ENCODE data around the gene PRRT4. TPM values are rescaled to one million over a fixed set of nuclear protein-coding genes. Genes with fewer than 3 reads are reported as not detected.

The PRRT4 gene
- total RNA-seq (under 1 TPM; 0.52 to 0.58 TPM), polyA plus RNA-seq (under 1 TPM; 0.11 to 0.16 TPM)

DNA sequence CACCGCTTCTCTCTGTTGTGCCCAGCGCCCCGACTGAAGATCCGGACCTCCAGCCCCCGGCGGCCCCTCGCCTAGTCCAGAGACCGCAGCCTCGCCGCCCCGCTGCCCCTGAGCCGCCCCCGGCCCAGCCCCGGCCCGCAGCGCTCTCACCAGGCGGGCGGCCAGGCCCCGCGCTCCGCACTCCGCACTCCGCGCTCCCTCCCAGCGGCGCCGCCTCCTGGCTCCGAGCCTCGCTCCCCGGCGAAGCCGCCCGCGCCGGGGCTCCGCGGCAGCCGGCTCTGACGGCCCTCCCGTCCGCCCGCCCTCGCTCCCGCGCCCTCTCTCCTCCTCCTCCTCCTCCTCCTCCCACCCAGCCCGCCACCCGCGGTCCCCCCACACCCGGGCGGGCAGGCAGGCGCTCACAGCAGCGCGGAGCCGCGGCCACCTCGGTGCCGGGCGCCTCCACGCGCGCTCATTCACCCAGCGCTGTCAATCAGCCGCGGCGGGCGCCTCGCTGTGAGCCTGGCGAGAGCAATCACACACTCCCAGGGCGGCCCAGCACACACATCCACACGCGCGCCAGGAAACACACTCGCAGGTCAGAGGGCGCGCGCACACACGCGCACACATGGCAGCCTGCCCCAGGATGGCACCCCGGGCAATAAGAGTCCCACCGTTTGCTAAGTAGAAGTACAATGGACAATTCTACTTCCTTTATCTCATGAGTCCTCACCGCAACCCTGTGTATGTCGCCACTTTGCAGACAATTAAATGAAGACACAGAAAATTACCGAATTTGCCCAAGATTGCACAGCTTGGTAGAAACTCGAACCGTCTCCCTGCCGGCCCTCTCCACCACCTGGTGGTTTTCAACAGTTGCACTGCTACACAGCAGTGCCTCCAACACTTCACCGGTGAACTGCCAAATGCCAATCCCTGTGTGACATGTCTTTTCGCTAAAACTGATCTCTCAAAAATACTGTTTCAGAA is at the start of gene PRRT4:
TSS of gene PRRT4 (minus strand) at position 280 of the 969 bp plus-strand sequence.
- Mint-ChIP-seq H3K27ac (peak within 1 kb of the TSS in 6 of 7 donors; percentile 35 to 81 (median 56)), H3K36me3 (no peaks in the 10 kb centered on the region), H3K4me3 (peak within 1 kb of the TSS; percentile 78 to 93 (median 88)), H3K4me1 (peaks cover 9 to 21% (median 15%) of the 10 kb centered on the region in 4 donors), H3K27me3 (peaks cover 24 to 31% of the 10 kb centered on the region in 2 donors), H3K9me3 (no peaks in the 10 kb centered on the region)
- H3K27me3 ChIP-seq (ENCODE audit: insufficient read depth, low read length): peaks cover 13% of the 10 kb centered on the region
- no peaks in the 10 kb centered on the region for H3K36me3 ChIP-seq (ENCODE audit: insufficient read depth, low read length)
- peaks cover 14% of the 10 kb centered on the region for H3K4me1 ChIP-seq (ENCODE audit: insufficient read depth, low read length)
- peak; percentile 56 to 70 (median 65) for DNase-seq
- no peak within 1 kb of the TSS for H3K27ac ChIP-seq (ENCODE audit: low read depth, low read length)
- no peaks in the 10 kb centered on the region for H3K9me3 ChIP-seq (ENCODE audit: control insufficient read depth in 1 of 2, low read length in 2 of 2)
- intact Hi-C loops (cut with micrococcal nuclease): loop anchor here (2.0 kb wide), 1 partner anchor 19 kb away; the partner anchor contains the start of gene RBM28
- ChIA-PET POLR2A (ENCODE audit: partially characterized antibody) (interaction anchor here (0.7 to 1.0 kb wide), 2 partner anchors 18 to 773 kb away, joined by 3 to 4 read pairs; partner anchors contain the start of gene RBM28), CTCF (ENCODE audit: partially characterized antibody) (interaction anchor here (0.8 to 1.0 kb wide), 2 partner anchors 14 to 64 kb away, joined by 3 to 6 read pairs; no protein-coding TSS in a partner anchor)
- H3K4me3 ChIP-seq (ENCODE audit: low read length in 2 of 2): peak within 1 kb of the TSS; percentile 19 to 50

DNA sequence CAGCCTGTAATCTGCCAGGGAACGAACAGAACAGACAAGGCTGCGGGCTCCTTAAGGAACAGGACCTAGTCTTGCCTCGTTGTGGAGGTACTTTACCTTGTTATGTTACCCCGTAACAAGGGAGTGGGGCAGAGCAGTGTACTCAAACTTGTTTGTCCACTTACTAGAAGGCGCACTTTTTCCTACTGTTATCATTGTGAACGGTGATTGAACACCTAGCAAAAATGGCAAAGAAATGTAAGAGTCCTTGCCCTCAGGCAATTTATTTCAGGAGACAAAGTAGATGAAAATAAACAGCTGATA is 48.9 kb upstream of the PRRT4 start:
- H3K9me3 ChIP-seq (ENCODE audit: control insufficient read depth in 1 of 2, low read length in 2 of 2): no peaks in the 10 kb centered on the region
- no peaks in the 10 kb centered on the region for H3K27me3 Mint-ChIP-seq
- peak overlapping the region; percentile 68 to 92 for H3K4me3 ChIP-seq (ENCODE audit: low read length in 2 of 2)
- H3K4me1 ChIP-seq (ENCODE audit: insufficient read depth, low read length): peaks cover 38% of the 10 kb centered on the region
- H3K4me1 Mint-ChIP-seq: peaks cover 19 to 38% (median 28%) of the 10 kb centered on the region in 4 donors
- no peaks in the 10 kb centered on the region for H3K27me3 ChIP-seq (ENCODE audit: insufficient read depth, low read length)
- H3K4me3 Mint-ChIP-seq: peak overlapping the region; percentile 90 to 96 (median 92)
- DNase-seq: no peak
- ChIA-PET CTCF (ENCODE audit: partially characterized antibody) (interaction anchor here (0.6 to 17.7 kb wide), 6 partner anchors 9 to 51 kb away, joined by 3 to 475 read pairs (median 11); no protein-coding TSS in a partner anchor), POLR2A (ENCODE audit: partially characterized antibody) (interaction anchor here (0.6 to 2.2 kb wide), 10 partner anchors 11 to 63 kb away, joined by 3 to 10 read pairs (median 3); partner anchors contain the start of gene HILPDA)
- no peaks in the 10 kb centered on the region for H3K36me3 ChIP-seq (ENCODE audit: insufficient read depth, low read length)
- intact Hi-C loops (cut with micrococcal nuclease): loop anchor here (1.0 kb wide), 1 partner anchor 17 kb away; no protein-coding TSS in a partner anchor
- H3K27ac ChIP-seq (ENCODE audit: low read depth, low read length): peak overlapping the region; percentile 85
- H3K9me3 Mint-ChIP-seq: no peaks in the 10 kb centered on the region
- peak overlapping the region; percentile 85 to 95 (median 91) for H3K27ac Mint-ChIP-seq
- no peaks in the 10 kb centered on the region for H3K36me3 Mint-ChIP-seq

GRCh38 chr7:128409596-128410450 is 48.3 kb upstream of the PRRT4 start, which contains the start of gene IMPDH1:
IMPDH1 (minus strand) TSS chr7:128409982; CDS start chr7:128409901, 81 bp downstream.
- H3K27ac Mint-ChIP-seq: peak within 1 kb of the TSS; percentile 86 to 95 (median 94)
- peak within 1 kb of the TSS; percentile 90 to 96 (median 92) for H3K4me3 Mint-ChIP-seq
- ChIA-PET POLR2A (ENCODE audit: partially characterized antibody) (interaction anchor here (0.6 to 2.2 kb wide), 10 partner anchors 10 to 62 kb away, joined by 3 to 10 read pairs (median 3); partner anchors contain the start of gene HILPDA), CTCF (ENCODE audit: partially characterized antibody) (interaction anchor here (0.6 to 17.7 kb wide), 10 partner anchors 8 to 52 kb away, joined by 3 to 475 read pairs (median 7); partner anchors contain the start of gene HILPDA)
- Histone ChIP-seq H3K36me3 (ENCODE audit: insufficient read depth, low read length) (no peaks in the 10 kb centered on the region), H3K27ac (ENCODE audit: low read depth, low read length) (peak within 1 kb of the TSS; percentile 85), H3K27me3 (ENCODE audit: insufficient read depth, low read length) (no peaks in the 10 kb centered on the region), H3K4me3 (ENCODE audit: low read length in 2 of 2) (peak within 1 kb of the TSS; percentile 68 to 92), H3K4me1 (ENCODE audit: insufficient read depth, low read length) (peaks cover 44% of the 10 kb centered on the region), H3K9me3 (ENCODE audit: control insufficient read depth in 1 of 2, low read length in 2 of 2) (no peaks in the 10 kb centered on the region)
- DNase-seq: peak; percentile 83 to 91 (median 85)
- intact Hi-C loops (cut with micrococcal nuclease): loop anchor here (1.0 kb wide), 1 partner anchor 17 kb away; no protein-coding TSS in a partner anchor
- no peaks in the 10 kb centered on the region for H3K9me3 Mint-ChIP-seq
- H3K27me3 Mint-ChIP-seq: no peaks in the 10 kb centered on the region
- H3K4me1 Mint-ChIP-seq: peaks cover 21 to 41% (median 31%) of the 10 kb centered on the region in 4 donors
- H3K36me3 Mint-ChIP-seq: no peaks in the 10 kb centered on the region

DNA sequence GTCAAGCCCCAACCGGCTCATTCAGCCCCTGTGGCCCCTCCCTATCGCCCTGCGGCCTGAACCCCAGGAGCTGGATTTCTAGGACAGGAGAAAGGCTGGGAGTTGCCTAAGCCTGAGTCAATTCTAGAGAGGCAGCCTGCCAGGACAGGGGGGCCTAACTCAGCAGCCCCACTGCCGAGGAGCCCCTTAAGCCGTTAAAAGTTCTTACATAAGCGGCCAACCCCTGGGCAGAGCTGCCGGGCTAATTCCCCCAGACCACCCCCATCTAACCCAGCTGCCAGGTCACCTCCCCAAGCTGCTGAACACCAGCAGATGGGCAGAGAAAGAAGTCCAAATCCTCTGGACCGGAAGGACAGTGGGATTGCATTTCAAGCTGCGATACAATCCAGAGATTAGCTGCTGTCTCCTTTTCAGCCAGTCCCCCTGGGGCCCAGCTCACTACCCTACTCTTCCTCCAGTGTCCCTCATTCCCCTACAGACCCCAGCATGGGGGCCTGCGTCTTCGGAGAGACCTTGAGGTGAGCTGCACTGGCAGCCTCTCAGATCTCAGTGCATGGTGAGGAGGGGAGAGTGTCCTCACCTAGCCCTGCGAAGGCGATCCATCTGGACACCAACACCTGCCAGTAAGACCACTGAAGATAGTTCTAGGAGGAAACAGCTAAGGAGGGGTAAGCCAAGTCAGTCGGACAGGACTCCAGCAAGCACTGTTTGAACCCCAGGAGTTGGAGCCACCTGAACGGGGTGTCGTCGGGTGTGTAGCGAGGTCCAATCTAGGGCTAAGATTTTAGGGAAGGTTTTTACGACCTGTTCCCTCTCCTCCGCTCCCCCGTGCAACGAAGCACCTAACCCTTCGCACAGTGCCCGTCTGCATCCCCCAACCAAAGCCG is 47.5 kb upstream of the PRRT4 start:
- Histone ChIP-seq H3K27ac (ENCODE audit: low read depth, low read length) (peak overlapping the region; percentile 85), H3K27me3 (ENCODE audit: insufficient read depth, low read length) (no peaks in the 10 kb centered on the region), H3K9me3 (ENCODE audit: control insufficient read depth in 1 of 2, low read length in 2 of 2) (no peaks in the 10 kb centered on the region), H3K36me3 (ENCODE audit: insufficient read depth, low read length) (no peaks in the 10 kb centered on the region), H3K4me3 (ENCODE audit: low read length in 2 of 2) (peak overlapping the region; percentile 43 to 92), H3K4me1 (ENCODE audit: insufficient read depth, low read length) (peaks cover 52% of the 10 kb centered on the region)
- ChIA-PET POLR2A (ENCODE audit: partially characterized antibody) (interaction anchor here (1.0 to 2.2 kb wide), 7 partner anchors 9 to 65 kb away, joined by 3 to 10 read pairs (median 4); partner anchors contain the start of genes HILPDA and RBM28), CTCF (ENCODE audit: partially characterized antibody) (interaction anchor here (1.1 to 17.7 kb wide), 8 partner anchors 10 to 61 kb away, joined by 3 to 475 read pairs (median 8); partner anchors contain the start of gene HILPDA)
- H3K4me3 Mint-ChIP-seq: peak overlapping the region; percentile 85 to 94 (median 88)
- no peaks in the 10 kb centered on the region for H3K27me3 Mint-ChIP-seq
- intact Hi-C loops (cut with micrococcal nuclease): no loop called here
- DNase-seq: no peak
- no peaks in the 10 kb centered on the region for H3K36me3 Mint-ChIP-seq
- H3K4me1 Mint-ChIP-seq: peaks cover 29 to 50% (median 39%) of the 10 kb centered on the region in 4 donors
- no peaks in the 10 kb centered on the region for H3K9me3 Mint-ChIP-seq
- peak overlapping the region; percentile 86 to 95 (median 93) for H3K27ac Mint-ChIP-seq

- no peaks in the 10 kb centered on the region for H3K9me3 Mint-ChIP-seq
- no peaks in the 10 kb centered on the region for H3K9me3 ChIP-seq (ENCODE audit: control insufficient read depth in 1 of 2, low read length in 2 of 2)
- H3K4me3 Mint-ChIP-seq: peak overlapping the region in 7 of 8 donors; percentile 37 to 90 (median 87)
- H3K27ac ChIP-seq (ENCODE audit: low read depth, low read length): no peak overlapping the region
- peak overlapping the region; percentile 67 to 95 (median 86) for H3K27ac Mint-ChIP-seq
- intact Hi-C loops (cut with micrococcal nuclease): loop anchor here (2.0 kb wide), 1 partner anchor 47 kb away; the partner anchor contains the start of gene HILPDA
- H3K36me3 ChIP-seq (ENCODE audit: insufficient read depth, low read length): no peaks in the 10 kb centered on the region
- H3K4me1 Mint-ChIP-seq: peaks cover 31 to 54% (median 45%) of the 10 kb centered on the region in 4 donors
- ChIA-PET POLR2A (ENCODE audit: partially characterized antibody) (interaction anchor here (0.8 to 1.4 kb wide), 6 partner anchors 8 to 64 kb away, joined by 3 to 5 read pairs (median 4); partner anchors contain the start of genes HILPDA and RBM28), CTCF (ENCODE audit: partially characterized antibody) (interaction anchor here (1.1 to 17.7 kb wide), 8 partner anchors 10 to 61 kb away, joined by 3 to 475 read pairs (median 8); partner anchors contain the start of gene HILPDA)
- no peak for DNase-seq
- no peak overlapping the region for H3K4me3 ChIP-seq (ENCODE audit: low read length in 2 of 2)
- no peaks in the 10 kb centered on the region for H3K27me3 ChIP-seq (ENCODE audit: insufficient read depth, low read length)
- peaks cover 0 to 1% of the 10 kb centered on the region in 2 donors for H3K36me3 Mint-ChIP-seq
- H3K4me1 ChIP-seq (ENCODE audit: insufficient read depth, low read length): peaks cover 59% of the 10 kb centered on the region
- H3K27me3 Mint-ChIP-seq: no peaks in the 10 kb centered on the region
These were observed 46.5 kb upstream of the PRRT4 start for GRCh38 chr7:128407751-128408708.
